K562 (cell line): ENCODE results near the gene GALNT18. TPM values are rescaled to one million over a fixed set of nuclear protein-coding genes. Genes with fewer than 3 reads are reported as not detected.

Experiments used
- ATAC-seq: fragments of 200-7000 bp; cut with Tn5 transposase; 3 replicates; pipeline ENCODE4 v1.9.1; 2020; ENCODE audit warnings: moderate library complexity
- BruUV-seq: library from RNA; stranded (reverse); fragments of 400-500 nt; replicated peaks from 2 replicates; lab custom pipeline; 2021; lab: Mats Ljungman, UMichigan
- CTCF ChIA-PET: fragments of 300-600 bp; formaldehyde crosslinking; extraction: SDS; loops from one replicate; lab custom pipeline; 2021; ENCODE audit warnings: low intra/inter-chr PET ratio; lab: Yijun Ruan, JAX
- POLR2A ChIA-PET: fragments of 300-600, 350-650 bp; sonication (Branson Sonifier 250); formaldehyde crosslinking; extraction: SDS; loops from one replicate; lab custom pipeline; 2021; ENCODE audit warnings: antibody characterized with exemption, inconsistent platforms; lab: Yijun Ruan, JAX
- DNase-seq, 4 experiments: peaks; one replicate each; pipeline versions ENCODE4 v3.0.0 to v3.0.0-alpha.2; 2011 to 2018; ENCODE audit warnings: low spot score in 3 of 4, mixed read lengths in 3 of 4; ENCODE audit errors: extremely low read depth in 1 of 4
- FAIRE-seq: peaks from 2 replicates; lab custom pipeline; 2011; peaks lifted over from hg19 to GRCh38; lab: Jason Lieb, UNC
- H2AFZ ChIP-seq: 2 replicates; pipeline ENCODE4 v1.6.0; 2011; ENCODE audit warnings: low read depth, low read length, control low read depth, inconsistent platforms
- H3K27ac ChIP-seq: fragments of 200-600 bp; 3 replicates; pipeline ENCODE4 v1.8.0; 2011; ENCODE audit warnings: low read depth, mild to moderate bottlenecking, control low read depth, inconsistent platforms, low read length, moderate library complexity, mixed read lengths; ENCODE audit errors: extremely low read depth
- H3K27me3 ChIP-seq, 2 experiments: fragments of 300-600 bp in 1 of 2; 2 replicates in 1 of 2; 3 replicates in 1 of 2; pipeline versions ENCODE4 v1.6.0 to v1.8.0; 2011; ENCODE audit warnings: inconsistent platforms in 2 of 2, low read length in 2 of 2, mild to moderate bottlenecking in 1 of 2, mixed read lengths in 1 of 2, moderate library complexity in 1 of 2; ENCODE audit not compliant: control insufficient read depth in 2 of 2, insufficient read depth in 2 of 2
- H3K36me3 ChIP-seq: fragments of 300-600 bp; 3 replicates; pipeline ENCODE4 v1.8.0; 2011; ENCODE audit warnings: mild to moderate bottlenecking, low read length, inconsistent platforms; ENCODE audit not compliant: control insufficient read depth, insufficient read depth
- H3K4me1 ChIP-seq, 2 experiments: fragments of 200-600 bp in 1 of 2; replicated peaks in 1 of 2; 2 replicates in 1 of 2; 3 replicates in 1 of 2; pipeline versions ENCODE4 v1.5.1 to v1.8.0; 2011; ENCODE audit warnings: inconsistent platforms in 2 of 2, low read length in 2 of 2, mild to moderate bottlenecking in 1 of 2, mixed read lengths in 1 of 2, moderate library complexity in 1 of 2; ENCODE audit not compliant: control insufficient read depth in 2 of 2, insufficient read depth in 2 of 2
- H3K4me2 ChIP-seq: 2 replicates; pipeline ENCODE4 v1.6.1; 2011; ENCODE audit warnings: low read length, control low read depth, inconsistent platforms, mixed read lengths; ENCODE audit not compliant: insufficient read depth
- H3K4me3 ChIP-seq: fragments of 200-600 bp; sonication (generic), shearing (Covaris generic); 2 replicates; pipeline ENCODE4 v1.5.1; 2016; ENCODE audit warnings: control low read depth, inconsistent platforms
- H3K79me2 ChIP-seq: fragments of 200-600 bp; 3 replicates; pipeline ENCODE4 v1.8.0; 2011; ENCODE audit warnings: low read length, inconsistent platforms; ENCODE audit not compliant: control insufficient read depth, insufficient read depth
- H3K9ac ChIP-seq, 2 experiments: 2 replicates each; pipeline versions ENCODE4 v1.6.0 to v1.6.1; 2011; ENCODE audit warnings: low read depth in 2 of 2, low read length in 2 of 2, control low read depth in 1 of 2, inconsistent platforms in 1 of 2, mild to moderate bottlenecking in 1 of 2, mixed read lengths in 1 of 2; ENCODE audit not compliant: insufficient read depth in 1 of 2
- H3K9me1 ChIP-seq: one replicate; pipeline ENCODE4 v1.6.0; 2011; ENCODE audit warnings: inconsistent platforms, mild to moderate bottlenecking, low read length, moderate library complexity; ENCODE audit not compliant: control insufficient read depth, insufficient read depth
- H3K9me3 ChIP-seq: replicated peaks from 2 replicates; pipeline ENCODE4 v1.5.1; 2011; ENCODE audit warnings: low read depth, low read length, inconsistent platforms; ENCODE audit not compliant: control insufficient read depth, insufficient read depth
- H4K20me1 ChIP-seq: replicated peaks from 2 replicates; pipeline ENCODE4 v1.6.1; 2011; ENCODE audit warnings: low read length, inconsistent platforms, mixed read lengths; ENCODE audit not compliant: control insufficient read depth, insufficient read depth
- CBX2 ChIP-seq: fragments of 200-600 bp; sonication (generic); IDR thresholded peaks from one replicate; pipeline ENCODE4 v1.6.1; 2012; ENCODE audit warnings: mild to moderate bottlenecking, low read length, inconsistent platforms; ENCODE audit not compliant: insufficient read depth, poor library complexity, severe bottlenecking
- CREB3 ChIP-seq: fragments of 450-650 bp; conservative IDR thresholded peaks from 2 replicates; pipeline ENCODE4 v1.6.1; 2016; ENCODE audit warnings: missing genetic modification characterization, low read depth, mild to moderate bottlenecking, missing compliant biosample characterization, moderate library complexity
- KDM1A ChIP-seq, 2 experiments: fragments of 450-650 bp; IDR thresholded peaks; 2 replicates each; pipeline ENCODE4 v1.6.1; 2016; ENCODE audit warnings: mild to moderate bottlenecking in 2 of 2
- MYNN ChIP-seq, 2 experiments: sonication (generic); formaldehyde crosslinking in 1 of 2; IDR thresholded peaks; 2 replicates each; pipeline versions ENCODE4 v1.5.0 to v1.6.1; 2016 to 2020; ENCODE audit warnings: antibody characterized with exemption in 1 of 2, missing genetic modification reagents in 1 of 2
- RBBP5 ChIP-seq: fragments of 200-600 bp; sonication (generic); IDR thresholded peaks from 2 replicates; pipeline ENCODE4 v1.6.1; 2012; ENCODE audit warnings: borderline replicate concordance, mild to moderate bottlenecking, low read length, control low read depth, inconsistent platforms; ENCODE audit not compliant: insufficient read depth, poor library complexity, severe bottlenecking
- RBM14 ChIP-seq: fragments of 200-400 bp; formaldehyde crosslinking; IDR thresholded peaks from 2 replicates; pipeline ENCODE4 v1.6.1; 2018; ENCODE audit warnings: low read depth, mild to moderate bottlenecking, low read length, moderate library complexity, borderline replicate concordance; ENCODE audit not compliant: insufficient read depth
- RBM15 ChIP-seq: fragments of 200-400 bp; formaldehyde crosslinking; IDR thresholded peaks from 2 replicates; pipeline ENCODE4 v1.6.1; 2018; ENCODE audit warnings: mild to moderate bottlenecking, low read length, moderate library complexity; ENCODE audit not compliant: insufficient read depth
- SMAD4 ChIP-seq: fragments of 250-450 bp; sonication (Bioruptor Pico); conservative IDR thresholded peaks from 2 replicates; pipeline ENCODE4 v1.8.0; 2021; ENCODE audit warnings: inconsistent platforms, mild to moderate bottlenecking, moderate library complexity
- SNRNP70 ChIP-seq: fragments of 200-400 bp; formaldehyde crosslinking; optimal IDR thresholded peaks from 2 replicates; pipeline ENCODE3; 2017; ENCODE audit warnings: low read depth, low read length
- SREBF1 ChIP-seq: fragments of 150-350 bp; IDR thresholded peaks from 2 replicates; pipeline ENCODE4 v1.6.1; 2014; ENCODE audit warnings: antibody characterized with exemption, low read depth, low read length, borderline replicate concordance
- TFAM ChIP-seq: fragments of 250-450 bp; sonication (Bioruptor Pico); conservative IDR thresholded peaks from 2 replicates; pipeline ENCODE4 v1.5.0; 2021; ENCODE audit warnings: mild to moderate bottlenecking, moderate library complexity
- TGIF2 ChIP-seq: sonication (generic); formaldehyde crosslinking; IDR thresholded peaks from 2 replicates; pipeline ENCODE4 v1.8.1; 2022; ENCODE audit warnings: mild to moderate bottlenecking, missing genetic modification reagents, moderate library complexity
- ZNF311 ChIP-seq: fragments of 250-450 bp; sonication (Bioruptor Pico); IDR thresholded peaks from 2 replicates; pipeline ENCODE4 v1.4.0; 2020; ENCODE audit warnings: mild to moderate bottlenecking, moderate library complexity
- ZNF561 ChIP-seq: fragments of 450-650 bp; formaldehyde crosslinking; conservative IDR thresholded peaks from 2 replicates; pipeline ENCODE4 v1.4.0; 2020; ENCODE audit warnings: mild to moderate bottlenecking, moderate library complexity
- in situ Hi-C: fragments of 300-500 bp; cut with MboI; formaldehyde crosslinking; loops from 4 replicates; pipeline ENCODE4 v1.15.0; 2018; ENCODE audit warnings: inconsistent platforms, mixed read lengths
- intact Hi-C: fragments of 100-400 bp; cut with micrococcal nuclease; formaldehyde crosslinking; loops from 2 replicates; pipeline ENCODE4 v1.14.2; 2022
- polyA plus RNA-seq, 8 experiments: library from polyadenylated mRNA; depleted of rRNA in 4 of 8; stranded (reverse) in 5 of 8; unstranded in 3 of 8; fragments of >200 nt; fragmentation: Nextera tagmentation in 2 of 8; fragmentation: Illumina TruSeq in 1 of 8; extraction: Ambion mirVana in 2 of 8; extraction: Trizol in 1 of 8; gene quantifications; 2 replicates each; pipeline versions ENCODE4 v1.2.1 to v1.2.3, GENCODE V29; 2011 to 2014; ENCODE audit warnings: inconsistent platforms in 1 of 8, missing spikeins in 1 of 8
- total RNA-seq, 7 experiments: library from RNA; depleted of rRNA in 6 of 7; stranded (reverse); fragments of >200 nt in 6 of 7; fragmentation: Illumina TruSeq in 2 of 7; extraction: Trizol in 2 of 7; gene quantifications; 2 replicates each; pipeline versions ENCODE4 v1.2.1 to v1.2.3, GENCODE V29; 2011 to 2021; ENCODE audit warnings: low replicate concordance in 1 of 7
- TF ChIP-seq, protein P1 (sequence below): fragments of 450-650 bp; IDR thresholded peaks from 2 replicates; pipeline ENCODE4 v1.6.1; 2017; ENCODE audit warnings: antibody characterized with exemption

GALNT18 gene
- total and polyA plus RNA-seq, 9 of the 15 experiments (the other 6 are each of a cell fraction or from before 2014, with no cell fraction given): not detected

DNA sequence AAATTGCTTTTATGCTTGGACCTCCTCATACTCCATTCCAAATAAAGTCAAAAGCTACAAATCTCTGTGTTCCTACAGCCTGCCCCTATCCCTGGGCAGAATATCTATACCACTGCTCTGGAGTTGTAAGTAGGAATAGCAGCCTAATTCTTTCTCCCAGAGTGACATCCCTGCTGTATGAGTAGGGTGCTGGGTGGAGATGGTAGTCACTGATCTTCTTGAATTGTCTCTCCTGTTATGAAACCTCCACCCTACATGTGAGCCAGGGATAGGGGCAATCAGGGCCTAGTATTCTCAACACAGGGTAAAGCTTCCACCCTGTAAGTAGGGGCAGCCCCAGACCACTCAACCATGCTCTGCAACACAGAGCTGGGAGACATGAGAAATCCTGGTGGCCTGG, 19.8 kb downstream of the GALNT18 start (continued):
- TF ChIP-seq, protein P1, sequence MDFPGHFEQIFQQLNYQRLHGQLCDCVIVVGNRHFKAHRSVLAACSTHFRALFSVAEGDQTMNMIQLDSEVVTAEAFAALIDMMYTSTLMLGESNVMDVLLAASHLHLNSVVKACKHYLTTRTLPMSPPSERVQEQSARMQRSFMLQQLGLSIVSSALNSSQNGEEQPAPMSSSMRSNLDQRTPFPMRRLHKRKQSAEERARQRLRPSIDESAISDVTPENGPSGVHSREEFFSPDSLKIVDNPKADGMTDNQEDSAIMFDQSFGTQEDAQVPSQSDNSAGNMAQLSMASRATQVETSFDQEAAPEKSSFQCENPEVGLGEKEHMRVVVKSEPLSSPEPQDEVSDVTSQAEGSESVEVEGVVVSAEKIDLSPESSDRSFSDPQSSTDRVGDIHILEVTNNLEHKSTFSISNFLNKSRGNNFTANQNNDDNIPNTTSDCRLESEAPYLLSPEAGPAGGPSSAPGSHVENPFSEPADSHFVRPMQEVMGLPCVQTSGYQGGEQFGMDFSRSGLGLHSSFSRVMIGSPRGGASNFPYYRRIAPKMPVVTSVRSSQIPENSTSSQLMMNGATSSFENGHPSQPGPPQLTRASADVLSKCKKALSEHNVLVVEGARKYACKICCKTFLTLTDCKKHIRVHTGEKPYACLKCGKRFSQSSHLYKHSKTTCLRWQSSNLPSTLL: no peak
- no peak for TF ChIP-seq RBM14

- intact Hi-C loops (no loop called here), in situ Hi-C loops (no loop called here)
- no peaks in the 10 kb centered on the region for H3K4me1 ChIP-seq
- ChIA-PET POLR2A (no interaction called here), CTCF (no interaction called here)
- no peak for ATAC-seq
- H3K9me1 ChIP-seq: no peaks in the 10 kb centered on the region
- no TSS peak for BruUV-seq
- H3K9me3 ChIP-seq: no peaks in the 10 kb centered on the region
- peaks cover 3 to 9% of the 10 kb centered on the region in 2 experiments; a peak in 4 of 5 replicates for H3K27me3 ChIP-seq
- H3K36me3 ChIP-seq: no peaks in the 10 kb centered on the region
- H2AFZ ChIP-seq: no peak overlapping the region
- H3K4me2 ChIP-seq: no peak overlapping the region
- H3K79me2 ChIP-seq: no peaks in the 10 kb centered on the region
- H4K20me1 ChIP-seq: no peaks in the 10 kb centered on the region
- no peak overlapping the region for H3K27ac ChIP-seq
- no peak for FAIRE-seq
- no peak for DNase-seq
- no peak overlapping the region for H3K9ac ChIP-seq
- TF ChIP-seq MYNN (IDR thresholded peaks at IDR 0.05): no peak
- no peak for TF ChIP-seq MYNN (CRISPR knock-in tag; IDR thresholded peaks at IDR 0.05)
- TF ChIP-seq, protein P1: no peak
- TF ChIP-seq RBM15: no peak
- TF ChIP-seq TGIF2 (CRISPR knock-in tag): no peak
- TF ChIP-seq RBBP5: no peak
- no peak for TF ChIP-seq ZNF561 (CRISPR knock-in tag)
- no peak for TF ChIP-seq SREBF1
- TF ChIP-seq KDM1A (IDR thresholded peaks at IDR 0.05): no peak
- no peak for TF ChIP-seq SMAD4
- TF ChIP-seq ZNF311 (CRISPR knock-in tag): no peak
- TF ChIP-seq SNRNP70: no peak
- TF ChIP-seq CREB3: no peak
- TF ChIP-seq CBX2: no peak
- TF ChIP-seq TFAM (CRISPR knock-in tag): no peak
- no peak overlapping the region for H3K4me3 ChIP-seq
Observed at GRCh38 chr11:11600288-11600687, 21.5 kb downstream of the GALNT18 start.
